SU-DHL-6 (cell line): ENCODE results near the gene TNFRSF18.

ENCODE experiments used
- H2AFZ ChIP-seq: fragments of 200-600 bp; sonication (generic); 2 replicates; pipeline ENCODE4 v1.6.1; 2014; ENCODE audit warnings: low read depth, mild to moderate bottlenecking, moderate library complexity, mixed read lengths, antibody characterized with exemption, low read length; ENCODE audit not compliant: severe bottlenecking
- H3F3A ChIP-seq: fragments of 200-600 bp; shearing (Covaris generic); 2 replicates; pipeline ENCODE4 v1.6.0; 2016; ENCODE audit warnings: antibody characterized with exemption, mild to moderate bottlenecking; ENCODE audit not compliant: insufficient read depth
- H3K27ac ChIP-seq: fragments of 200-600 bp; sonication (generic); 2 replicates; pipeline ENCODE4 v1.5.1; 2016; ENCODE audit warnings: low read depth, mild to moderate bottlenecking, low read length, moderate library complexity, mixed read lengths
- H3K27me3 ChIP-seq: fragments of 200-600 bp; sonication (generic), shearing (Covaris generic); 2 replicates; pipeline ENCODE4 v1.6.0; 2014; ENCODE audit warnings: mild to moderate bottlenecking, low read length
- H3K36me3 ChIP-seq: fragments of 200-600 bp; sonication (generic); 2 replicates; pipeline ENCODE4 v1.6.1; 2014; ENCODE audit warnings: mild to moderate bottlenecking, low read length, mixed read lengths
- H3K4me2 ChIP-seq: fragments of 300-600, 200-600 bp; shearing (Covaris generic), sonication (generic); 2 replicates; pipeline ENCODE4 v1.6.0; 2014; ENCODE audit warnings: low read length, low read depth, mild to moderate bottlenecking; ENCODE audit not compliant: poor library complexity, severe bottlenecking
- H3K4me3 ChIP-seq: fragments of 200-600 bp; sonication (generic); 2 replicates; pipeline ENCODE4 v1.5.1; 2014; ENCODE audit warnings: antibody characterized with exemption, low read length, mild to moderate bottlenecking, mixed read lengths; ENCODE audit not compliant: insufficient read depth, poor library complexity, severe bottlenecking
- H3K79me2 ChIP-seq: fragments of 200-600 bp; sonication (generic); 2 replicates; pipeline ENCODE4 v1.6.1; 2014; ENCODE audit warnings: mild to moderate bottlenecking, low read length, moderate library complexity; ENCODE audit not compliant: insufficient read depth
- H3K9ac ChIP-seq: fragments of 200-600 bp; sonication (generic); 2 replicates; pipeline ENCODE4 v1.7.0; 2014; ENCODE audit warnings: mild to moderate bottlenecking, low read length
- H3K9me2 ChIP-seq: fragments of 200-600 bp; sonication (generic); replicated peaks from 2 replicates; pipeline ENCODE4 v1.6.1; 2014; ENCODE audit warnings: low read length; ENCODE audit not compliant: insufficient read depth
- H3K9me3 ChIP-seq: fragments of 200-600 bp; sonication (generic); 2 replicates; pipeline ENCODE4 v1.6.1; 2014; ENCODE audit warnings: low read length, mixed read lengths; ENCODE audit not compliant: insufficient read depth
- H4K20me1 ChIP-seq: fragments of 200-600 bp; sonication (generic); 2 replicates; pipeline ENCODE4 v1.6.1; 2014; ENCODE audit warnings: low read depth, mild to moderate bottlenecking, antibody characterized with exemption, low read length, moderate library complexity, mixed read lengths
- CTCF ChIP-seq: fragments of 200-600 bp; sonication (generic); IDR thresholded peaks from one replicate; pipeline ENCODE4 v1.5.1; 2017; ENCODE audit warnings: antibody characterized with exemption, mild to moderate bottlenecking, low read length, moderate library complexity; ENCODE audit not compliant: insufficient read depth, poor library complexity, severe bottlenecking
- EZH2phosphoT487 ChIP-seq: fragments of 200-600 bp; sonication (generic), shearing (Covaris generic); conservative IDR thresholded peaks from 2 replicates; pipeline ENCODE4 v1.6.1; 2018; ENCODE audit warnings: mild to moderate bottlenecking, antibody characterized with exemption, low read length, moderate library complexity, mixed read lengths

Gene TNFRSF18

GRCh38 chr1:1223321-1223720 is 16.9 kb upstream of the TNFRSF18 start:
- H3K4me3 ChIP-seq: no peak overlapping the region
- H3K9me2 ChIP-seq: no peaks in the 10 kb centered on the region
- no peaks in the 10 kb centered on the region for H3K27me3 ChIP-seq
- no peak for TF ChIP-seq EZH2phosphoT487
- no peak for TF ChIP-seq CTCF
- no peaks in the 10 kb centered on the region for H4K20me1 ChIP-seq
- H3K4me2 ChIP-seq: no peak overlapping the region
- H2AFZ ChIP-seq: no peak overlapping the region
- H3K36me3 ChIP-seq: no peaks in the 10 kb centered on the region
- no peaks in the 10 kb centered on the region for H3F3A ChIP-seq
- no peaks in the 10 kb centered on the region for H3K9me3 ChIP-seq
- no peak overlapping the region for H3K9ac ChIP-seq
- H3K27ac ChIP-seq: no peak overlapping the region
- H3K79me2 ChIP-seq: peaks cover 9% of the 10 kb centered on the region; the same call in 1 of the 2 replicates

GRCh38 chr1:1222575-1223225 is 16.3 kb upstream of the TNFRSF18 start:
- no peak overlapping the region for H2AFZ ChIP-seq
- peaks cover 8% of the 10 kb centered on the region; the same call in 1 of the 2 replicates for H3K79me2 ChIP-seq
- H3K4me3 ChIP-seq: no peak overlapping the region
- no peaks in the 10 kb centered on the region for H3K27me3 ChIP-seq
- H3K9me2 ChIP-seq: no peaks in the 10 kb centered on the region
- H3F3A ChIP-seq: no peaks in the 10 kb centered on the region
- H3K36me3 ChIP-seq: no peaks in the 10 kb centered on the region
- H3K9me3 ChIP-seq: no peaks in the 10 kb centered on the region
- H4K20me1 ChIP-seq: no peaks in the 10 kb centered on the region
- no peak overlapping the region for H3K27ac ChIP-seq
- TF ChIP-seq CTCF: no peak
- TF ChIP-seq EZH2phosphoT487: no peak
- H3K9ac ChIP-seq: no peak overlapping the region
- no peak overlapping the region for H3K4me2 ChIP-seq

GRCh38 chr1:1221887-1222574 is 15.6 kb upstream of the TNFRSF18 start:
- H3K4me3 ChIP-seq: no peak overlapping the region
- H3K9me3 ChIP-seq: no peaks in the 10 kb centered on the region
- H3F3A ChIP-seq: no peaks in the 10 kb centered on the region
- H3K9me2 ChIP-seq: no peaks in the 10 kb centered on the region
- TF ChIP-seq CTCF (no peak), EZH2phosphoT487 (no peak)
- H3K27ac ChIP-seq: no peak overlapping the region
- H2AFZ ChIP-seq: no peak overlapping the region
- no peaks in the 10 kb centered on the region for H4K20me1 ChIP-seq
- no peaks in the 10 kb centered on the region for H3K36me3 ChIP-seq
- H3K9ac ChIP-seq: no peak overlapping the region
- H3K27me3 ChIP-seq: no peaks in the 10 kb centered on the region
- peaks cover 7% of the 10 kb centered on the region; the same call in 1 of the 2 replicates for H3K79me2 ChIP-seq
- no peak overlapping the region for H3K4me2 ChIP-seq
